HT-29 (cell line): Measurements from ENCODE around the gene CFAP92. TPM values are rescaled to one million over a fixed set of nuclear protein-coding genes. Genes with fewer than 3 reads are reported as not detected.

Experiments
- DNase-seq: peaks from one replicate; pipeline ENCODE4 v3.0.0-alpha.2; 2015; ENCODE audit warnings: low spot score
- total RNA-seq: library from RNA; depleted of rRNA; stranded (reverse); fragments of >200 nt; shearing (Covaris generic); gene quantifications from 2 replicates; pipeline ENCODE4 v1.2.3, GENCODE V29; 2014

Gene CFAP92
- total RNA-seq, 1 experiment from 2014 or later = 0.74 TPM

DNA sequence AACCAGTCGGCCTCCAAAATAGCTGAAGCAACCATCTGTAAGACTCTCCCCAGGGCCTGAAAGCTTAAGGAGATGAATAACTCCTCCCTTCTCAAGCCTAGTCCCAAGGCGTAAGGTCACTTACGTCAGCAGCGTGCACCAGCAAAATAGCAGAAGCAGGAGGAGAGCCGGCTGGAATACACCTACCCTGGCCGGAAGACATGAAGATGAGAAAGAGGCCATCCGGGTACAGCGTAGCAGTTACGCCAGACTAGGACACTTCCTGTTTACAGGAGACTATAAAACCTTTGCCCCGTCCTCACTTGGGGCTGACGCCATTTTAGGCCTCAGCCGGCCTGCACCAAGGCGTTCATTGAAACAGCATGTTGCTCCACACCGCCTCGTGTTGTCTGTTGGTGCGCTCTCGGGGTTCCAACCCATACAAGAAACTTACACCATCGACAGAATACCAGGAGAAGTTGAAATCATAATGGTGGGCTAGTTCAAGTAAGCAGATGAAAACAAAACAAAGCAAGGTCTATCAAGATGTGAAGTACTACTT, 2.5 kb downstream of the CFAP92 start:
- no peak for DNase-seq

- no peak for DNase-seq
Observed at GRCh38 chr3:128988286-128988685, 5.6 kb downstream of the CFAP92 start.

DNA sequence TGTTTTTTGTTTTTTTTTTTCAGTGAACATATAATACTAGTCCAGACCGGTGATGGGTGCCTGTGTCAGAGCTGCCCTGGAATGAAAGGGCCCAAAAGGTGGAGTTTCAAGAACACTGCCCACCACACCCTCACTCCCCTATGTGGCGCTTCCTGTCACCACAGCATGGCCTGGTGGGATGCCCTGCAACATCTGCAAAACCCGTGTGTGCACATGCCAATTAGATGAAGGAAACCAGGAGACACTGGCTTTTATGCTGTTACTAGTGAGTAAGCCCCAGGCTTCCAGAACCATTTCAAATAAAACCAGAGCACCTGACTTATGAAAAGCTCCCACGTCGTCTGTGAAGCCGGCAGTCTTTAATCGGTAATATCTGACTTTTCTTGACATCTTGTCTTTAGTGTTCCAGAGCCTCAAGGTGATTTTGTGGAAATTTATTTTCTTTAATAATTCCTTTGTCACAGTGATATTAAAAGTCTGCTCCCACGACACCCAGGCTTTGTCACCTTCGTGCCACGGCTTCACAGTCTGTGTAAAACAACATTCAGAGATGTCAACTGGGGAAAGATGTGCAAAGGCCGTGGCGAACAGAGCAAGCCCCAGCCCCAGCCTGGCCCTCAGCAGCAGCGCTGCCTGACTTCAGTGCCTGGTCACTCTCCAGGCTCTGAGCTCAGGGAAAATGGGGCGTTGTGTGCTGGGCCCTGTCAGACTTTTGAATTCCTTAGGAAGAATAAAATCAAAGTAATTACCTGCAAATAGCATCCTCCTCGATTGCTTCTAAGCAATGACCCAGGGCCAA, 6.4 kb downstream of the CFAP92 start:
- no peak for DNase-seq

- DNase-seq = no peak
Observed at GRCh38 chr3:128984596-128984995, 9.3 kb downstream of the CFAP92 start.

GRCh38 chr3:128983293-128984069, 10.4 kb downstream of the CFAP92 start:
- DNase-seq = no peak

GRCh38 chr3:128975276-128975675, 18.6 kb downstream of the CFAP92 start:
- DNase-seq = no peak

DNA sequence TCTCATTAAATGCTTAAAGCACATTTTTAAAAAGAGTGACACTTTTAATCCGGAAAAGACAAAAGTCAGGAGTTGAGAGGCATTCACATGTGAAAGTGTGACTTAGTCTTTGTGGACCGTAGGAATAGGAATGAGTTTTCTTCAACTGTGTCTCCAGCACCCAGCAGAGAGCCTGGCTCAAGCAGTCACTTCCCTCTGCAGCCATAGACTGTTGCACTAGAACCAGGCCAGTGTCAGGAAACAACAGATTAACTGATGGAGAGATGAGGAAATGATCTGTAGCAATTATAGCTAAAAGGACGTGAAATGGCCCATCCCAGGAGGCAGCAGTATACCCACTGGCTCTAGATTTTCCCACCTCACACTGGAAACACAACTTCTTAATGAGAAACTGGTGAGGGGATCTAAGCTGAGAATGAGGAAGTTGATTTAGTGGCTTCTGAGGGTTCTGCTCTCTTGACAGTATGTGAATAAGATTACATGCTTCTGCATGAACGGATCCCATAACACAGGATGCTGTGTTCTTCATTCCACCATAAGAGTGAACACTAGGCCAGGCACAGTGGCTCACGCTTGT, 19.8 kb downstream of the CFAP92 start:
- no peak for DNase-seq

DNA sequence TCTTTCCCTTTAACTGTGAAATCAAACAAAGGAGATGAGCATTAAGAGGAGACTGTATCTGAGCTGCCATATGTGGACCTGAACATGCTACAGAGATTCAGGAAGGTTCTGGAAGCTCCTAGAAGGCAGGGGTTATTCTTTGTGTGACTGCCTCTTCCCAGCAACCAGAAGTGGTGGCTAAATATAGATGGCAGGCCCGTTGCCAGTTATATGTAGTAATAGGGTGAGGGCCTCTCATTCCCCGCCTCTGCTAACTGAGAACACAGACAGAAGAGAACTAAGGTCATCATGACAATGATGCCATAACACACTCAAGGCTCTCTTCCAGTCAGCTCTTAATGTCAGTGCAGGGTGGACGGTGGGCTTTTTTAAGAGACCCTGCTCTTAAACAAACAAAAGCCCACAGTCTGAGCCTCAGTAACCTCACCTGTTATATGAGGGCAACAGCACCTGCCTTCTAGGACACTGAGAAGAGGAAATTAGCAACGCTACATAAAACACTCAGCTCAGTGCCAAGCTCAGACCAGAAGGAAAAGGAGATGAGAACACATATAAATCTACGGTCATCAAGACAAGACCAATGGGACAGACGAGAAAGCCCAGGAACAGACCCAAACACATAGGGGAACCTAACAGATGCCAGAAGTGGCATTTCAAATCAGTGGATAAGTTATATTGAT, 22.3 kb downstream of the CFAP92 start:
- DNase-seq = no peak

DNA sequence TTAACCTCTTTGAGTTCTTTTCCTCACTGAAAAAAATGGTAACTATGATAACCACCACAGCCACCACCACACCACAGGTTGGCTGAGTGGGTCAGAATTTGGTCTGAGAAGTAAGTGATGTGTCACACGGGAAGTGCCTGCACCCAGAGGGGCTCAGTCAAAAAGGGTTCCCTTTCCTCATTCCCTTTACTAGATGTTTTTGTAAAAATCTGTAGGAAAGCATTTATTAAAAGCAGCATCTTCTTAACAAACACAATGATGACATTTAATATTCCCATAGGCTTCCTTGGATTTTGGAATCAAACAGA, 23.2 kb downstream of the CFAP92 start:
- no peak for DNase-seq

- DNase-seq = peak; percentile 70
Observed at GRCh38 chr3:128969993-128970739, 23.7 kb downstream of the CFAP92 start.

DNA sequence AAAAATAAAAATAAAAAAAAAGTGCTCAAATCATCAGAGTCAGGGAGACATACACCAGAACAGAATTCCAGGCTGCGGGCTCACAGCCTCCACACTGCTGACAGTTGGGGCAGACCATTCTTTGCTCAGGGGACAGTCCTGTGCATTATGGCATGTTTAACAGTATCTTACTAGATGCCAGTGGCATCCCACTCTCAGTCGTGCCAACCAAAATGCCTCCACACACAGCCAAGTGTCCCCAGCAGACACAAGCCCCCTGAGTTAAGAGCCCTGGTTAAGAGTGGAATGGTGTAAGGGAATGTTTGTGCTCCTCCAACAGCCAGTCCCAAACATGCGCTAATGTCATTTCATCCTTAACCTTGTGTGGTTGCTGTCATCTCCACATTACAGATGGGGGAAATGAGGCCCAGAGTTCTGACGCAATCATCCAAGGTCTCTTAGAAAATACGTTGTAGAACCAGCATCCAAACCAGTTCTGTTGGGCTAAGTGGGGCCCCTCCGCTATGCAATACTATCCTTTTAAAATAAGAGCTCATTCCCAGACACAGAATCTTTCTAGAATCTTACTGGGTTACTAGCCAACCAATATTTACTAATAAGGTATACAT, 26.0 kb downstream of the CFAP92 start:
- DNase-seq = no peak

DNA sequence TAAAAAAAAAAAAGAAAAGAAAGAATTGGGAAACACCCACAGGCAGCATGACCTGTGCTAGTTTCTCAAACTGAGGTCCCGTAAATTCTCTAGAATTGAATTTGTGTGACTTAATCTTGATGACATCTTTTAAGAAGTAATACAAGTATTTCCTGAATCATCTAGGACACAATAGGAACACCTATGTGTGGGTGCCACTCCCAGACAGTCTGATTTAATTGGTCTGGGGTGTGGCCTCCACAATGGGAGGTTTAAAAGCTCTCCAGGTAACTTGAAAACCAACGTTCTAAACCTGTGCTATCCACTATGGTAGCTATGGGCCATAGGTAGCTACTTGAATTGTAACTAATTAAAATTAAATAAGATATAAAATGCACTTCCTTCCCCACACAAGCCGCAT, 28.1 kb downstream of the CFAP92 start:
- DNase-seq = no peak

DNA sequence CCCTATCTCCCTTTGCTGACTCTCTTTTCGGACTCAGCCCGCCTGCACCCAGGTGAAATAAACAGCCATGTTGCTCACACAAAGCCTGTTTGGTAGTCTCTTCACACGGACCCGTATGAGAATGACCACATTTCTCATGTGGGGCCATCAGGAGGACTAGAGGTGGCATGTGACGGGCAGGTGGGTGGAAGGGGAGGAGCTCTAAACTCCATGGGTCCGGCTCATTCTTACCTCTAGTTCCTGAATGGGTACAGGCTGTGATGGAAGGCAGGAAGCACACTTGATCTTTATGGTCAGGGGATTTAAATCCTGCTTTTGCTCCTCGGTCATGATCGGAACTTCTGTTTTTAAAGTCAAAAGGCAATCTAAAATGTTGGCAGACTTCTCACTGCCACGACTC, 28.6 kb downstream of the CFAP92 start:
- no peak for DNase-seq

DNA sequence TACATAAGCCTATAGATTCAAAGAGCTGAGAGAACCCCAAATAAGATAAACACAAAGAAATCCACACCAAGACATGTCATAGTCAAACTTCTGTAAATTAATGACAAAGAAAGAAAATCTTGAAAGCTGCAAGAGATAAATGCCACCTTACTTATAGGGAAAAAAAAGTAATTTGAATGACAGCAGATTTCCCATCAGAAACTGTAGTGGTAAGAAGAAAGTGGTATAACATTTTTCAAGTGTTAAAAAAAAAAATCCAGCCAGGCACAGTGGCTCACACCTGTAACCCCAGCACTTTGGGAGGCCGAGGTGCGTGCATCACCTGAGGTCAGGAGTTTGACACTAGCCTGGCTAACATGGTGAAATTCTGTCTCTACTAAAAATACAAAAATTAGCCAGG, 37.4 kb downstream of the CFAP92 start:
- no peak for DNase-seq

DNA sequence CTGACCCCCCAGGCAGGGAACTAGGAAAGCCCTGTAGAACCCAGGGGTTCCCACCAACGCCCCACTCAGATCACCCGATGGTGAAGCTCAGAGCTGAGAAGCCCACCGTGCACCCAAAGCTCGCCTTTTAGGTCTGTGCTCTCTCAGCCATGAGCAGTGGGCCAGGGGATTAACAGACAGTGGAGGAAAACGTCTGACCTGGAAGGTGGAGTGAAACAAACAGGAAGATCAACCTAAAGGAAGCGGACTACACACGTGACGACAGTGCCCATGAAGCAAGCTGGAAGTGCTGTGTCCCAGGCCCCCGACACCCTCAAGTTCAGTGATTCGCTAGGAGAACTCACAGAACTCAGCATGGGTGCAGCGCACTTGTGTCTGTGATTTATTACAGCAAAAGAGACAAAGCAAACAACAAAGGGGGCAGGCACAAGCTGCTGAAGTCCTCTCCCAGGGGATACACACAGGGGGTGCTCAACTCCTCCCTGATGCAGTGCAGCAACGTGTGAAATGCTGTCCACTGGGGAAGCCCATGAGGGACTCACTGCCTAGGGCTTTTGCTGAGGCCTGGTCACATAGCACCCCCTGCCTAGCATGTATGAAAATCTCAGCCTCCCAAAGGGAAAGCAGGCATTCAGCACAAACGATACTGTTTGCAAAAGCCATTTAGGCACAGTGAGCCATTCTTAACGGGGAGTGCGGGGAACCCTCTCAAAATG, 43.5 kb downstream of the CFAP92 start:
- DNase-seq = peak; percentile 77

DNA sequence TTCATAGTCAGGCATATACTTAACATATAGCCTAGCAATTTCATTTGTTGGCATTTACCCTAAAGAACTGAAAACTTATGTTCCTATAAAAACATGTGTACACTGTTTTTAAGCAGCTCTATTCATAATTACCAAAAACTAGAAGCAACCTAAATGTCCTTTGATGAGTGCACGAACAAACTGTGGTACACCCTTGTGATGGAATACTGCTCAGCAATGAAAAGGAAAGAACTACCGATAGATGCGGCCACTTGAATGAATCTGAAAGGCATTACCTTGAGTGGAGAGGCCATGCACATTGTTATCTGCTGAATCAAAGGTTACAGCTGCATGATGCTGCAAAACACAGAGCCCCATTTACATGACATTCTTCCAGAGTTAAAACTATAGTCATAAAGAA, 44.7 kb downstream of the CFAP92 start:
- DNase-seq = no peak

DNA sequence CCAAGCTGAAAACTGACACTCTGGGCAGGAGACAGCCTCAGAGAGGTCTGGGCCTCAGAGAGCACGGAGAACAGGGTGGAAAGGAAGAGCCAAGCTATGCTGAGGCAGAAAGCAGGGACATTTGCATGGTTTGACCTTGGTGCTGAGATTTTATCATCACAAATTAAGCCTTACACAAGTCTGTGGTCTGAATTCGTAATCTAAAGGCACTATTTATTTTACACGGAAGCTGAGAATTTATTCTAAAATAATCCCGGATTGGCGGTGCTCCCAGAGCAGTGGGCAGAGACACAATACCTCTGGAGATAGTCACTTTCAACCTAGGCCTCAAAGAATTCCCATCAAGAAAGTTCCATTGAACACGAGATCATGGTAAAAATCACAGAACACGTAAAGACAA, 47.5 kb downstream of the CFAP92 start:
- no peak for DNase-seq

- no peak for DNase-seq
Observed at GRCh38 chr3:128945878-128946175, 48.0 kb downstream of the CFAP92 start.

- DNase-seq = no peak
Observed at GRCh38 chr3:128945041-128945877, 48.6 kb downstream of the CFAP92 start.
